H1 (cell line): ENCODE results near the gene PLEKHA4.

Experiments
- BCL11A ChIP-seq, 2 experiments: IDR thresholded peaks; one replicate each; pipeline ENCODE4 v1.6.1; 2011; ENCODE audit warnings: low read depth in 2 of 2, low read length in 2 of 2, mild to moderate bottlenecking in 2 of 2
- CBX5 ChIP-seq: fragments of 300-800, 300-1000 bp; sonication (generic); IDR thresholded peaks from 2 replicates; pipeline ENCODE4 v1.7.1; 2016; ENCODE audit warnings: antibody characterized with exemption, low read length, low read depth
- CEBPB ChIP-seq: IDR thresholded peaks from 2 replicates; pipeline ENCODE4 v1.6.1; 2012; ENCODE audit warnings: low read depth, low read length
- CHD2 ChIP-seq: IDR thresholded peaks from 2 replicates; pipeline ENCODE4 v1.6.1; 2012; ENCODE audit warnings: low read length, improper control_type of control experiment
- POLR2A ChIP-seq, 2 experiments: IDR thresholded peaks; 1 replicate in 1 of 2; 2 replicates in 1 of 2; pipeline ENCODE4 v1.6.1; 2011; ENCODE audit warnings: low read depth in 2 of 2, low read length in 2 of 2, mild to moderate bottlenecking in 2 of 2; ENCODE audit errors: control extremely low read depth in 1 of 2
- POLR2AphosphoS5 ChIP-seq: IDR thresholded peaks from 2 replicates; pipeline ENCODE4 v1.6.1; 2011; ENCODE audit warnings: low read depth, low read length
- RAD21 ChIP-seq, 2 experiments: IDR thresholded peaks in 1 of 2; conservative IDR thresholded peaks in 1 of 2; 2 replicates each; pipeline ENCODE4 v1.6.1; 2011; ENCODE audit warnings: low read depth in 2 of 2, low read length in 2 of 2, improper control_type of control experiment in 1 of 2, inconsistent platforms in 1 of 2, mild to moderate bottlenecking in 1 of 2, moderate library complexity in 1 of 2
- TF ChIP-seq, protein P1 (sequence below), 3 experiments: IDR thresholded peaks; 1 replicate in 2 of 3; 2 replicates in 1 of 3; pipeline versions ENCODE4 v1.5.1 to v1.6.1; 2011; ENCODE audit warnings: low read length in 3 of 3, mild to moderate bottlenecking in 3 of 3, inconsistent platforms in 2 of 3, low read depth in 1 of 3, moderate library complexity in 1 of 3; ENCODE audit not compliant: insufficient read depth in 1 of 3; ENCODE audit errors: control extremely low read depth in 1 of 3

DNA sequence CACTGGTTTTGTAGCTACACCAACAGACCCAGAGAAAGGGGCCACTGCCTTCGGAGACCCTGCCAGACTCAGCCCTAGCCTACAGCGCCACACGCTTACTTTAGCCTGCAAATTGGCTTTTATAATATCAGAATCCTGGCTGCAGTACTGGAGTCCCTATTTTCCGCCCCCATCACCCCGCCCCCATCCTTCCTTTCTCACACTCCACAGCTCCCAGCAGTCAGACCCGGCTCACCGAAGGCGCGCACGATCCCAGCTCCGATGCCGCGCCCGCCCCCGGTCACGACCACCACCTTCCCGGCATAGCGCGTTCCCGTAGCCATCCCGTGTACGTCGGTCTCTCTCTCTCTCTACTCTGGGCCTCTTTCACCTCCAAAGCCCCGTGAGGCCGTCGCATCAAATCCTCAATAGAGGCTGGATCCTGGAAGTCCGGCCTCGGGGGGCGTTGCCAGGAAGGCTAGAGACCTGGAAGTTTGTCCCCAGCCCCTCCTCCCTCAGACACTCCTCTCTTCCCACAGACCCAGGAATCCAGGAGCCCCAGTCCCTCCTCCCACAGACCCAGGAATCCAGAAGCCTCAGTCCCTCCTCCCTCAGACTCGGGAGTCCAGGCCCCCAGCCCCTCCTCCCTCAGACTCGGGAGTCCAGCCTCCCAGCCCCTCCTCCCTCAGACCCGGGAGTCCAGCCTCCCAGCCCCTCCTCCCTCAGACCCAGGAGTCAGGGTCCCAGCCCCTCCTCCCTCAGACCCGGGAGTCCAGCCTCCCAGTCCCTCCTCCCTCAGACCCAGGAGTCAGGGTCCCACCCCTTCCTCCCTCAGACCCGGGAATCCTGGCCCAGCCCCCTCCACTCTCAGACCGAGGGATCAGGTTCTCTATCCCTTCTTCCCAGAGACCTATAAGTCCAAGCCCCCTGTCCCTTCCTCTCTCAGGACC is 32.1 kb downstream of the PLEKHA4 start, which contains the start of gene HSD17B14:
- no peak for TF ChIP-seq CBX5
- no peak for TF ChIP-seq RAD21 (IDR thresholded peaks at IDR 0.05 in 1 of 2, conservative IDR thresholded peaks at IDR 0.05 in 1 of 2; ENCODE audit: low read depth in 2 of 2, low read length in 2 of 2)
- no peak for TF ChIP-seq POLR2A (IDR thresholded peaks at IDR 0.05; ENCODE audit: control extremely low read depth in 1 of 2, low read depth in 2 of 2, low read length in 2 of 2)
- TF ChIP-seq, protein P1, sequence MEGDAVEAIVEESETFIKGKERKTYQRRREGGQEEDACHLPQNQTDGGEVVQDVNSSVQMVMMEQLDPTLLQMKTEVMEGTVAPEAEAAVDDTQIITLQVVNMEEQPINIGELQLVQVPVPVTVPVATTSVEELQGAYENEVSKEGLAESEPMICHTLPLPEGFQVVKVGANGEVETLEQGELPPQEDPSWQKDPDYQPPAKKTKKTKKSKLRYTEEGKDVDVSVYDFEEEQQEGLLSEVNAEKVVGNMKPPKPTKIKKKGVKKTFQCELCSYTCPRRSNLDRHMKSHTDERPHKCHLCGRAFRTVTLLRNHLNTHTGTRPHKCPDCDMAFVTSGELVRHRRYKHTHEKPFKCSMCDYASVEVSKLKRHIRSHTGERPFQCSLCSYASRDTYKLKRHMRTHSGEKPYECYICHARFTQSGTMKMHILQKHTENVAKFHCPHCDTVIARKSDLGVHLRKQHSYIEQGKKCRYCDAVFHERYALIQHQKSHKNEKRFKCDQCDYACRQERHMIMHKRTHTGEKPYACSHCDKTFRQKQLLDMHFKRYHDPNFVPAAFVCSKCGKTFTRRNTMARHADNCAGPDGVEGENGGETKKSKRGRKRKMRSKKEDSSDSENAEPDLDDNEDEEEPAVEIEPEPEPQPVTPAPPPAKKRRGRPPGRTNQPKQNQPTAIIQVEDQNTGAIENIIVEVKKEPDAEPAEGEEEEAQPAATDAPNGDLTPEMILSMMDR (IDR thresholded peaks at IDR 0.05; ENCODE audit: control extremely low read depth in 1 of 3, insufficient read depth in 1 of 3, low read depth in 1 of 3, low read length in 3 of 3), result no peak
- no peak for TF ChIP-seq POLR2AphosphoS5
- TF ChIP-seq CHD2, result no peak
- no peak for TF ChIP-seq BCL11A (IDR thresholded peaks at IDR 0.05; ENCODE audit: low read depth in 2 of 2, low read length in 2 of 2)
- TF ChIP-seq CEBPB, result no peak
